ENCODE measurements around the gene TADA1. TPM values are rescaled to one million over a fixed set of nuclear protein-coding genes. Genes with fewer than 3 reads are reported as not detected.

The TADA1 gene
- total RNA-seq, 1 experiment from 2014 or later = 14.7 TPM

DNA sequence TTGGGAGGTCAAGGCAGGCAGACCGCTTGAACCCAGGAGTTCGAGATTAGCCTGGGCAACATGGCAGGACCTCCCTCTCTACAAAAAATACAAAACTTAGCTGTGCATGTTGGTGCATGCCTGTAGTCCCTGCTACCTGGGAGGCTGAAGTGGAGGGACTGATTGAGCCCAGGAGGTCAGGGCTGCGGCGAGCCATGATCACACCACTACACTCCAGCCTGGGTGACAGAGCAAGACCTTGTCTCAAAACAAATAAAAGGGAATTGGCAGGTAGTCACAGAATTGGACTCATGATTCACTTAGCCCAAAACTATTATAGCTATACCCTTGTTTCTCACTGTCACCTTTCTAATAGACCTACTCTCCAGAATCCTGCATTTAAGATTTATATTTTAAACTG lies 5.5 kb downstream of the TADA1 start:
- no TSS peak for BruUV-seq (replicated peaks)
- POLR2A ChIA-PET = interaction anchor here (0.6 kb wide), 1 partner anchor 1270 kb away, joined by 3 read pairs; no protein-coding TSS in a partner anchor
- no peak for DNase-seq (ENCODE audit: unreplicated experiment)
- Mint-ChIP-seq H3K4me1 (ENCODE audit: insufficient read depth, unreplicated experiment) (peaks cover 49% of the 10 kb centered on the region), H3K9me3 (ENCODE audit: unreplicated experiment) (no peaks in the 10 kb centered on the region), H3K36me3 (ENCODE audit: insufficient read depth, unreplicated experiment) (peaks cover 41% of the 10 kb centered on the region), H3K4me3 (ENCODE audit: unreplicated experiment) (no peak overlapping the region), H3K27me3 (ENCODE audit: insufficient read depth, unreplicated experiment) (no peaks in the 10 kb centered on the region), H3K27ac (ENCODE audit: low read depth, unreplicated experiment) (peak overlapping the region; percentile 47)
- intact Hi-C loops (cut with micrococcal nuclease) = no loop called here
- no peak for TF ChIP-seq CTCF (IDR thresholded peaks at IDR 0.05; ENCODE audit: unreplicated experiment)
- CTCF ChIA-PET = interaction anchor here (0.7 to 6.3 kb wide), 5 partner anchors 12 to 1115 kb away, joined by 3 to 67 read pairs (median 4); no protein-coding TSS in a partner anchor

- no peaks in the 10 kb centered on the region for H3K27me3 Mint-ChIP-seq (ENCODE audit: insufficient read depth, unreplicated experiment)
- peaks cover 42% of the 10 kb centered on the region for H3K4me1 Mint-ChIP-seq (ENCODE audit: insufficient read depth, unreplicated experiment)
- no peak for TF ChIP-seq CTCF (IDR thresholded peaks at IDR 0.05; ENCODE audit: unreplicated experiment)
- peaks cover 45% of the 10 kb centered on the region for H3K36me3 Mint-ChIP-seq (ENCODE audit: insufficient read depth, unreplicated experiment)
- ChIA-PET CTCF (interaction anchor here (0.5 to 2.1 kb wide), 11 partner anchors 20 to 1223 kb away, joined by 3 to 11 read pairs (median 3); no protein-coding TSS in a partner anchor), POLR2A (interaction anchor here (0.6 to 2.7 kb wide), 5 partner anchors 12 to 350 kb away, joined by 3 to 10 read pairs (median 3); partner anchors contain the start of gene POGK)
- no peak overlapping the region for H3K4me3 Mint-ChIP-seq (ENCODE audit: unreplicated experiment)
- intact Hi-C loops (cut with micrococcal nuclease) = no loop called here
- BruUV-seq (replicated peaks) = no TSS peak
- DNase-seq (ENCODE audit: unreplicated experiment) = no peak
- H3K27ac Mint-ChIP-seq (ENCODE audit: low read depth, unreplicated experiment) = peak overlapping the region; percentile 47
- H3K9me3 Mint-ChIP-seq (ENCODE audit: unreplicated experiment) = no peaks in the 10 kb centered on the region
Observed at GRCh38 chr1:166869318-166870099, 6.6 kb downstream of the TADA1 start.

DNA sequence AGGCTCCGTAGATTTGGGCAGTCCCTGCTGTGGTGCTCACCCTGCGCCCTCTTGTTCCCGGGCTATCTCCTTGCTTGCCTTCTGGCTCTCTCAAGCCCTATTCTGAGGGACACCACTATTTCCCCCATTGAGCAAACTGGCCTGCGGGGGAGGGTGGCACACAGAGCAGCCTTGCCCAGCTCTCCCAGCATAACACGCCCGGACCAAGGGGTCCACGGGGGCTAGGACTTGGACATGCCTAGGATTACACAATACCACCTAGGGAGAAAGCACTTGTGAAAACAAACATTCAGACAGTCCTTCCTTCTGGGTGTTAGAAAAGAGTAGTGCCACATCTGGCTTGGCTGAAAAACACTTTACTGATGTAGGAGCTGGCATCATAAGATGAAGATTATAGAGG lies 7.4 kb downstream of the TADA1 start:
- CTCF ChIA-PET = interaction anchor here (0.5 to 2.1 kb wide), 8 partner anchors 28 to 1123 kb away, joined by 3 to 11 read pairs (median 3); no protein-coding TSS in a partner anchor
- Mint-ChIP-seq H3K4me1 (ENCODE audit: insufficient read depth, unreplicated experiment) (peaks cover 40% of the 10 kb centered on the region), H3K27me3 (ENCODE audit: insufficient read depth, unreplicated experiment) (no peaks in the 10 kb centered on the region), H3K9me3 (ENCODE audit: unreplicated experiment) (no peaks in the 10 kb centered on the region), H3K27ac (ENCODE audit: low read depth, unreplicated experiment) (peak overlapping the region; percentile 47), H3K4me3 (ENCODE audit: unreplicated experiment) (no peak overlapping the region), H3K36me3 (ENCODE audit: insufficient read depth, unreplicated experiment) (peaks cover 54% of the 10 kb centered on the region)
- intact Hi-C loops (cut with micrococcal nuclease) = no loop called here
- DNase-seq (ENCODE audit: unreplicated experiment) = no peak
- POLR2A ChIA-PET = interaction anchor here (0.6 to 2.7 kb wide), 5 partner anchors 7 to 351 kb away, joined by 3 to 10 read pairs (median 4); partner anchors contain the start of genes POGK and TADA1
- BruUV-seq (replicated peaks) = no TSS peak
- no peak for TF ChIP-seq CTCF (IDR thresholded peaks at IDR 0.05; ENCODE audit: unreplicated experiment)

GRCh38 chr1:166865926-166866325 lies 10.1 kb downstream of the TADA1 start:
- Mint-ChIP-seq H3K4me1 (ENCODE audit: insufficient read depth, unreplicated experiment) (peaks cover 25% of the 10 kb centered on the region), H3K36me3 (ENCODE audit: insufficient read depth, unreplicated experiment) (peaks cover 74% of the 10 kb centered on the region), H3K4me3 (ENCODE audit: unreplicated experiment) (no peak overlapping the region), H3K9me3 (ENCODE audit: unreplicated experiment) (no peaks in the 10 kb centered on the region), H3K27ac (ENCODE audit: low read depth, unreplicated experiment) (no peak overlapping the region), H3K27me3 (ENCODE audit: insufficient read depth, unreplicated experiment) (no peaks in the 10 kb centered on the region)
- intact Hi-C loops (cut with micrococcal nuclease) = no loop called here
- POLR2A ChIA-PET = interaction anchor here (0.7 kb wide), 1 partner anchor 8 kb away, joined by 4 read pairs; no protein-coding TSS in a partner anchor
- CTCF ChIA-PET = interaction anchor here (0.6 to 3.4 kb wide), 2 partner anchors 193 to 509 kb away, joined by 3 to 23 read pairs; no protein-coding TSS in a partner anchor
- no peak for TF ChIP-seq CTCF (IDR thresholded peaks at IDR 0.05; ENCODE audit: unreplicated experiment)
- BruUV-seq (replicated peaks) = no TSS peak
- DNase-seq (ENCODE audit: unreplicated experiment) = no peak

All from MCF 10A (cell line).